NCI-H1436 (cell line): Measurements from ENCODE around the gene CYSRT1.
A peak's percentile ranks its signal among the peaks of the same experiment; 100 is the strongest.
"Not testable (repeated sequence)": the region's sequence is repeated elsewhere in the genome, so short reads cannot be mapped to it uniquely, and the experiment has no call there.

Source experiments
- DNase-seq: peaks from one replicate; lab custom pipeline; 2025; lab: John Stamatoyannopoulos, UW

CYSRT1 gene

GRCh38 chr9:137252555-137253506 is 27.9 kb downstream of the CYSRT1 start:
- DNase-seq: peak; percentile 25

DNA sequence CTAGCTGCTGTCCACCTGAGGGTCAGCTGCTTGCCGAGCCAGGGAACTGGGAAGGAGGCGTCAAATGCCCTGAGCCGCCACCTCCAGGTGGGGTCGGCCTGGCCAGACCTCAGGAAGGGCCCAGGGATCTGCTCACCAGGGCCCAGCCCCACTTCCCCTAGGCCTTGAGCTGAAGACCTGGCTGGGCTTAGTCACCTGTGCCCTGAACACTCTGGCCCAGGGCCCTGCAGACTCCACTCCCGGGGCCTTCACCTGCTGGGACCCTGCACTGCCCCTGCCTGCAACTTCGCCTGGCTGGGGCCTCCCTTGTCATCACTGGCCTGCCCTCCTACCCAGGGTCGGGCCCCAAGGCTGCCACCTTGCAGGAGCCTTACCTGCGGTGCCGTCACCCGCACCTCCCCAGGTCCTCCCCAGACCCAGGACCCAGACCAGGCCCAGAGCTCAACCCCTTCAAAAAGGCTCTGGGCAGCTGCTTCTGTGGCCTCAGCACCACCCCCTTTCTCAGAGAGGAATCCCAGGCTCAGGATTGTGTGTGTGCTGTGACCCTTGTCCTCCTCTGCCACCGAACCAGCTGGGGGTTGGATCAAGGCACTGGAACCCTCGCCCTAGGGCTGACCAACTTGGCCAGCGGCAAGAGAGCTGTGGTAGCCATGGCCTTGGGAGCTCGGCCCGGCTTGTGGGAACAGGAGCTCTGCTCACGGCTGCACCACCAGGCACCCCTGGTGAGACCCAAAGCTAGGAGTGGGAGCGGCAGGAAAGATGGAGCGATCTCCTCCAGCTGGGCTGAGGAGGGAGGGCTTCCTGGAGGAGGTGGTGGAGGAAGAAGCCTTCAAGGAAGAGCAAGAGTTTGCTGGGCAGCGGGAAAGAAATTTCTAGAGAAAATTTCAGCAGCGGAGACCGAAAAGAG is 29.0 kb downstream of the CYSRT1 start:
- DNase-seq: no peak

- DNase-seq: peak; percentile 81
Observed at GRCh38 chr9:137254624-137255447, 29.9 kb downstream of the CYSRT1 start, which contains the start of gene NELFB. Gene NELFB, plus strand, starts transcription at chr9:137255327.

DNA sequence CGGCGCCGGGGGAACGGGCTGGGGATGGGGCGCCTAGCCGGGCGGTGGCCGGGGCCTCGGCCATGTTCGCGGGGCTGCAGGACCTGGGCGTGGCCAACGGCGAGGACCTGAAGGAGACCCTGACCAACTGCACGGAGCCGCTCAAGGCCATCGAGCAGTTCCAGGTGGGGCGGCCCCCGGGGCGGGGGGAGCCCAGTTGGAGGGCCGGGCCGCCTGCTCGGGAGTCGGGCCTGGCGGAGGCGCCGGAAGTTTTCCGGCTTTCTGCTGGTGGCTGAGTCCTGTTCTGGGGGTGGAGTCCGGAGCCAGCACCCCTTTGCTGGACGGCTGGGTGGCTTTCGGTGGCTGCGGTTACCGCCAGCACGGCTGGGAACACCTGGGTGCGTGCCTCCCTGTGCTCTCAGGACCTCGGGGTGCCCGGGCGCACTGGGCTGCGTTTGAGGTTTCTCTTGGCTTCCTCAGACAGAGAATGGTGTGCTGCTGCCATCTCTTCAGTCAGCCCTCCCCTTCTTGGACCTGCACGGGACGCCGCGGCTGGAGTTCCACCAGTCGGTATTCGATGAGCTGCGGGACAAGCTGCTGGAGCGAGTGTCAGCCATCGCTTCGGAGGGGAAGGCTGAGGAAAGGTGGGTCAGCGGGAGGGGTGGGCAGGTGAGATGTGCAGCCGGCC is 30.6 kb downstream of the CYSRT1 start:
- DNase-seq: no peak

DNA sequence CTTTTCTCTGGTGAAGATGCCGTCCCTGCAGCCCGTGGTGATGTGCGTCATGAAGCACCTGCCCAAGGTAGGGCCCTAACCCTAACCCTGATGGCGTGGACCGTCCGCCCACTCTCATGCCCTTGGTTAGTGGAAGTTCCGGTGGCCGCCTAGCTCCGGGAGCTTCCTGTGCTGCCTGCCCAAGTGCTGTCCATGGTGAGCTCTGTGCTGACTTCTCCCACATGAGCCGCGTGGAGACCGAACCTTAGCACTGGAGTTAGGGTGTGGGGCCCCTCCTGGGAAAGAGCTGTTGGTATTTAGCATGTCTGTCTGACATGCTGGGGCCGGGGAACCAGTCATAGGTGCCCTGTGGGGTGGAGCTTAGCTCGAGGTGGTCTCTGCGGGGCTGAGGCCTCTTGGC is 31.4 kb downstream of the CYSRT1 start:
- no peak for DNase-seq

GRCh38 chr9:137256856-137257255 is 31.9 kb downstream of the CYSRT1 start:
- DNase-seq: no peak

DNA sequence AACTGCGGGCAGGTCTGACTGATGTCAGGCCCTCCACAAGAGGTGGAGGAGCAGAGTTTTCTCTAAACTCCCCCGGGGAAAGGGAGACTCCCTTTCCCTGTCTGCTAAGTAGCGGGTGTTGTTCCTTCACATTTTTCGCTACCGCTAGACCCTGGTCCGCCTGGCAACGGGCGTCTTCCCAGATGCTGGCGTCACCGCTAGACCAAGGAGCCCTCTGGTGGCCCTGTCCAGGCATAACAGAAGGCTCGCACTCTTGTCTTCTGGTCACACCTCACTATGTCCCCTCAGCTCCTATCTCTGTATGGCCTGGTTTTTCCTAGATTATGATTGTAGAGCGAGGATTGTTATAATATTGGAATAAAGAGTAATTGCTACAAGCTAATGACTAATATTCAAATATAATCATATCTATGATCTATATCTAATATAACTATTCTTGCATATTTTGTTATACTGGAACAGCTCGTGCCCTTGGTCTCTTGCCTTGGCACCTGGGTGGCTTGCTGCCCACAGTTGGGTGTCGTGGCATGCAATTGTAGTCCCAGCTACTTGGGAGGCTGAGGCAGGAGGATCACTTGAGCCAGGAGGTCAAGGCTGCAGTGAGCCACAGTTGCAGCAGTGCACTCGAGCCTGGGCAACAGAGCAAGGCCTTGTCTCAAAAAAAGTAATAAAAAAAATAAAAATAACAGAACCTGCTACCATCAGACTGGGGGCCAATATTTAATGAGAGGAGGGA is 37.4 kb downstream of the CYSRT1 start:
- not testable (repeated sequence) for DNase-seq

DNA sequence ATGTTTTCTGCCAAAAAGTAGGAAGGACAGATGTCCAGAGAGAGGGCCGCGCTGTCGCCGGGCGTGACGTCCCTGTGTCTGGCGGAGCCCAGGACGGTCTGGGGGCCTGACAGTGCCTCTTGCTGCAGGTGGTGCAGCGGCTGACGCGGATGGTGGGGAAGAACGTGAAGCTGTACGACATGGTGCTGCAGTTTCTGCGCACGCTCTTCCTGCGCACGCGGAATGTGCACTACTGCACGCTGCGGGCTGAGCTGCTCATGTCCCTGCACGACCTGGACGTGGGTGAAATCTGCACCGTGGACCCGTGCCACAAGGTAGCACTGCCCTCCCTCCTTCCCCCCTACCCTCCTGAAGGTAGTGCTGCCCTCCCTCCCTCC is 37.9 kb downstream of the CYSRT1 start:
- DNase-seq: no peak

DNA sequence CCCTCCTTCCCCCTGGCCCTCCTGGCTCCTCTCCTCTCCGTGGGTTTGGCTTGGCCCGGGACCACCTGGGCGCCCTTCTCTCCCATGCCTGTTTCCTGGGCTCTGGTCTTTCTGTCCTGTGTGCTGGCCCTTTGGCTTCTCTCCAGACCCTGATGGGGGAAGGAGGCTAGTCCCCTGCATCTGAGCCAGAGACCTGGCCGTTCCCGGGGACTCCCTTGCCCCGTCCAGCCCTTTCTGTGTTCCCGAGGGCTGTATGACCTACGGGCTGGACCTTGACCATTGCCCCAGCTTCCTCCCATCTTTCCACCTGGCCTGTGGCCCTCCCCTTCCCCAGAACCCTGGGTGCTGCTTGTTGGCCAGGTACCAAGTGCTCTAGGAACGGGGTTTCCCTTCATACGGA is 38.5 kb downstream of the CYSRT1 start:
- no peak for DNase-seq

DNA sequence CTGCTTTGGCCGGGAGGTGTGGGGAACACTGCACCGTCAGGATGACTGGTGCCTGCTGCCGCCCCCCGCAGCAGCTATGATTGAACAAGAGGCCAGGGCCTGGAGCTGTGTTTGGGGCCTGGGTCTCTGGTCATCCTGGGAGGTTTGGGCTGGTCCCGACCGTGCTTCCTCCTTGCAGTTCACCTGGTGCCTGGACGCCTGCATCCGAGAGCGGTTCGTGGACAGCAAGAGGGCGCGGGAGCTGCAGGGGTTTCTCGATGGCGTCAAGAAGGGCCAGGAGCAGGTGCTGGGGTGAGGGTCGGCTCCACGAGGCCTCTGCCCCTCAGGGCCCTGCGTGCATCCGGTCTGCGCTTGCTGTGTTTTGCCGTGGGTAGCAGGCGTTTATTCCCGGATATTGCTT is 39.1 kb downstream of the CYSRT1 start:
- DNase-seq: no peak

DNA sequence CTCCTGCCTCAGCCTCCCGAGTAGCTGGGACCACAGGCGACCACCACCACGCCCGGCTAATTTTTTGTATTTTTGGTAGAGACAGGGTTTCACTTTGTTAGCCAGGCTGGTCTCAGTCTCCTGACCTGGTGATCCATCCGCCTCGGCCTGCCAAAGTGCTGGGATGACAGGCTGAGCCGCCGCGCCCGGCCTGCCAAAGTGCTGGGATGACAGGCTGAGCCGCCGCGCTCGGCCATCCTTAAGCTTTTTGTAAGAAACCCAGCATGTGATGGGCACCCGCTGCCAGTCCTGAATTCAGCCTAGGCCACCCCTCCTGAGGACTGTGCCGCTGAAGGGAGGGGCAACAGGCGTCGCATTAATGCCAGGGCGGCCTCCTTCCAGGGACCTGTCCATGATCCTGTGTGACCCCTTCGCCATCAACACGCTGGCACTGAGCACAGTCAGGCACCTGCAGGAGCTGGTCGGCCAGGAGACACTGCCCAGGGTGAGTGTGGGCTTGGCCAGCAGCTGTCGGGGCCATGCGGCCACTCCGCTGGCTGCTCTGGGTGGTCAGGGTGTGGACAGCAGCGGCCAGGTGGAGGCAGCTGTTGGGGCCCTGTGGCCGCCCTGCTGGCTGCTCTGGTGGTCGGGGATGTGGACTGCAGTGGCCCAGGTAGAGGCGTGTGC is 40.7 kb downstream of the CYSRT1 start:
- no peak for DNase-seq

- no peak for DNase-seq
Observed at GRCh38 chr9:137266162-137266527, 41.2 kb downstream of the CYSRT1 start.

GRCh38 chr9:137266585-137267453 is 41.8 kb downstream of the CYSRT1 start:
- DNase-seq: no peak

DNA sequence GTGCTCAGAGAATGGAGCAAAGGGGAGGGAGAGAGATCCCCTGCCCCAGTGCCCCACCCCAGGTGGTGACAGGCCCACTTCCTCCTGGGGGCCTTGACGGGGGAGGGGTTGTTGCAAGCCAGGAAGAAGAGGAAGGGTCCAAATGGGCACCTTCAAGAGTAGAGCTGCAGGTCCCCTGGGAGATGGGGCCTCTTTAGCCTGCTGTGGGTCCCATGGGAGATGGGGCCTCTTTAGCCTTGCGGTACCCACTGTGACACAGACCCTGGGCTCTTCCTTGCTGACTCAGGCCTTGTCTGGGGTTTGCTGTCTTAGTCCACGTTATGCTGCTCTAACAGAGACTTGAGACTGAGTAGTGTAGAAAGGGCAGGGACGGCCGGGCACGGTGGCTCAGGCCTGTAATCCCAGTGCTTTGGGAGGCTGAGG is 43.0 kb downstream of the CYSRT1 start:
- DNase-seq: no peak

DNA sequence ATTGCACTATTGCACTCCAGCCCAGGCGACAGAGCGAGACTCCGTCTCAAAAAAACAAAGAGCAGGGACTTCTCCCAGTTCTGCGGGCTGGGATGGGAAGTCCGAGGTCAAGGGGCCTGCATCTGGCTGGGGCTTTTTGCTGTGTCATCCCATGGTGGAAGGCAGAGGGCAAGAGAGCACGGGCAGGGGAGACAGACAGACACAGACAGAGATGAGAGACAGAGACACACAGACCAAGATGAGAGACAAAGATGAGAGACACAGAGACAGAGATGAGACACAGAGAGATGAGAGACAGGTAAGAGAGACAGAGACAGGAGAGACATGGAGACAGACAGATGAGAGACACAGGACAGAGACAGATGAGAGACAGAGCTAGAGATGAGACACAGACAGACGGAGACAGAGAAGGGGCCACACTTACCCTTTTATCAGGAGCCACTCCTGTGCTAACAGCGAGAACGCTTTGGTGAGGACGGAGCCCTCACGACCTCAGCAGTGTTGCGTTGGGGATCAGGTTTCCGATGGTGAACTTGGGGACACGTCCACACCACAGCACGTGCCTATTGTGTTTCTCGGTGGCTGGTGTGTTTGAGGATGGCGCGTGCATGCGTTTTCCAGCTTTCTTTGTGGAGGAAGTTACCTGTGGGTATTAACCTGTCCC is 43.7 kb downstream of the CYSRT1 start:
- no peak for DNase-seq

- no peak for DNase-seq
Observed at GRCh38 chr9:137269231-137269772, 44.3 kb downstream of the CYSRT1 start.

GRCh38 chr9:137270929-137271695 is 46.1 kb downstream of the CYSRT1 start:
- DNase-seq: no peak

- no peak for DNase-seq
Observed at GRCh38 chr9:137271696-137272076, 46.7 kb downstream of the CYSRT1 start.
